ENCODE data around the gene GRB2.
"Not testable (repeated sequence)": the region's sequence is repeated elsewhere in the genome, so short reads cannot be mapped to it uniquely, and the experiment has no call there.

GRB2 gene

GRCh38 chr17:75405365-75406221 lies at the start of gene GRB2:
Gene GRB2 (minus strand): TSS chr17:75405678. CDS start chr17:75393628, 12,050 bp downstream.
- peak; percentile 88 for DNase-seq

GRCh38 chr17:75454672-75455071 lies 49.2 kb upstream of the GRB2 start:
- not testable (repeated sequence) for DNase-seq

- DNase-seq, result peak; percentile 16
These were observed 48.7 kb upstream of the GRB2 start for GRCh38 chr17:75454193-75454592.

GRCh38 chr17:75450270-75450669 lies 44.8 kb upstream of the GRB2 start:
- DNase-seq, result no peak

- DNase-seq, result no peak
These were observed 42.7 kb upstream of the GRB2 start for GRCh38 chr17:75447951-75448856.

GRCh38 chr17:75445896-75446295 lies 40.4 kb upstream of the GRB2 start:
- not testable (repeated sequence) for DNase-seq

- no peak for DNase-seq
These were observed 39.8 kb upstream of the GRB2 start for GRCh38 chr17:75445296-75445695.

- no peak for DNase-seq
These were observed 37.0 kb upstream of the GRB2 start for GRCh38 chr17:75442168-75443103.

GRCh38 chr17:75440738-75441448 lies 35.4 kb upstream of the GRB2 start:
- no peak for DNase-seq

GRCh38 chr17:75439287-75439686 lies 33.8 kb upstream of the GRB2 start:
- no peak for DNase-seq

- not testable (repeated sequence) for DNase-seq
These were observed 31.9 kb upstream of the GRB2 start for GRCh38 chr17:75437404-75437803.

- not testable (repeated sequence) for DNase-seq
These were observed 29.0 kb upstream of the GRB2 start for GRCh38 chr17:75434433-75434832.

- DNase-seq, result no peak
These were observed 27.8 kb upstream of the GRB2 start for GRCh38 chr17:75433218-75433783.

GRCh38 chr17:75430159-75430974 lies 24.9 kb upstream of the GRB2 start:
- no peak for DNase-seq

GRCh38 chr17:75428543-75429469 lies 23.3 kb upstream of the GRB2 start:
- DNase-seq, result no peak

- no peak for DNase-seq
These were observed 13.1 kb upstream of the GRB2 start for GRCh38 chr17:75418531-75418930.

GRCh38 chr17:75417054-75417580 lies 11.6 kb upstream of the GRB2 start:
- DNase-seq, result no peak

- DNase-seq, result no peak
These were observed 10.5 kb upstream of the GRB2 start for GRCh38 chr17:75416006-75416405.

GRCh38 chr17:75414488-75414887 lies 9.0 kb upstream of the GRB2 start:
- no peak for DNase-seq
